ENCODE results near the gene IMMP2L.
"Not testable (repeated sequence)": the region's sequence is repeated elsewhere in the genome, so short reads cannot be mapped to it uniquely, and the experiment has no call there.

IMMP2L gene

GRCh38 chr7:111259991-111260390 is 302.3 kb downstream of the IMMP2L start:
- Histone ChIP-seq H3K27me3 (ENCODE audit: insufficient read depth, low read length, poor library complexity) (no peaks in the 10 kb centered on the region), H3K27ac (ENCODE audit: low read length) (no peak overlapping the region), H3K4me2 (ENCODE audit: insufficient read depth, low read length) (no peak overlapping the region), H3K4me1 (ENCODE audit: insufficient read depth, low read length) (no peaks in the 10 kb centered on the region), H3K9me3 (ENCODE audit: insufficient read depth, low read length, severe bottlenecking) (no peaks in the 10 kb centered on the region), H3K36me3 (ENCODE audit: insufficient read depth, low read length) (no peaks in the 10 kb centered on the region), H2AFZ (ENCODE audit: low read depth, low read length) (no peak overlapping the region), H3K79me2 (ENCODE audit: insufficient read depth, low read length) (no peaks in the 10 kb centered on the region), H3K4me3 (ENCODE audit: low read depth in 1 of 2, low read length in 2 of 2) (no peak overlapping the region), H3K9ac (ENCODE audit: low read depth, low read length) (no peak overlapping the region), H4K20me1 (ENCODE audit: insufficient read depth, low read length) (no peaks in the 10 kb centered on the region)
- TF ChIP-seq CTCF (IDR thresholded peaks at IDR 0.05; ENCODE audit: borderline replicate concordance, extremely low read depth, low read length, poor library complexity, severe bottlenecking) = no peak
- TF ChIP-seq EZH2 (IDR thresholded peaks at IDR 0.05; ENCODE audit: borderline replicate concordance, low read depth, low read length, severe bottlenecking) = no peak
- ATAC-seq (ENCODE audit: insufficient read depth, low read depth) (no peak), DNase-seq (no peak)

GRCh38 chr7:111256391-111256790 is 305.9 kb downstream of the IMMP2L start:
- Histone ChIP-seq H3K9ac (ENCODE audit: low read depth, low read length) (no peak overlapping the region), H3K36me3 (ENCODE audit: insufficient read depth, low read length) (no peaks in the 10 kb centered on the region), H4K20me1 (ENCODE audit: insufficient read depth, low read length) (no peaks in the 10 kb centered on the region), H3K4me3 (ENCODE audit: low read depth in 1 of 2, low read length in 2 of 2) (no peak overlapping the region), H3K9me3 (ENCODE audit: insufficient read depth, low read length, severe bottlenecking) (no peaks in the 10 kb centered on the region), H3K4me2 (ENCODE audit: insufficient read depth, low read length) (no peak overlapping the region), H3K27ac (ENCODE audit: low read length) (no peak overlapping the region), H3K79me2 (ENCODE audit: insufficient read depth, low read length) (no peaks in the 10 kb centered on the region), H2AFZ (ENCODE audit: low read depth, low read length) (no peak overlapping the region), H3K4me1 (ENCODE audit: insufficient read depth, low read length) (no peaks in the 10 kb centered on the region), H3K27me3 (ENCODE audit: insufficient read depth, low read length, poor library complexity) (no peaks in the 10 kb centered on the region)
- no peak for ATAC-seq (ENCODE audit: insufficient read depth, low read depth)
- no peak for DNase-seq
- TF ChIP-seq EZH2 (IDR thresholded peaks at IDR 0.05; ENCODE audit: borderline replicate concordance, low read depth, low read length, severe bottlenecking) (no peak), CTCF (IDR thresholded peaks at IDR 0.05; ENCODE audit: borderline replicate concordance, extremely low read depth, low read length, poor library complexity, severe bottlenecking) (no peak)

- Histone ChIP-seq H3K27ac (ENCODE audit: low read length) (no peak overlapping the region), H4K20me1 (ENCODE audit: insufficient read depth, low read length) (no peaks in the 10 kb centered on the region), H3K4me2 (ENCODE audit: insufficient read depth, low read length) (no peak overlapping the region), H3K79me2 (ENCODE audit: insufficient read depth, low read length) (no peaks in the 10 kb centered on the region), H3K4me1 (ENCODE audit: insufficient read depth, low read length) (no peaks in the 10 kb centered on the region), H2AFZ (ENCODE audit: low read depth, low read length) (no peak overlapping the region), H3K4me3 (ENCODE audit: low read depth in 1 of 2, low read length in 2 of 2) (no peak overlapping the region), H3K9me3 (ENCODE audit: insufficient read depth, low read length, severe bottlenecking) (no peaks in the 10 kb centered on the region), H3K9ac (ENCODE audit: low read depth, low read length) (no peak overlapping the region), H3K27me3 (ENCODE audit: insufficient read depth, low read length, poor library complexity) (no peaks in the 10 kb centered on the region), H3K36me3 (ENCODE audit: insufficient read depth, low read length) (no peaks in the 10 kb centered on the region)
- no peak for TF ChIP-seq CTCF (IDR thresholded peaks at IDR 0.05; ENCODE audit: borderline replicate concordance, extremely low read depth, low read length, poor library complexity, severe bottlenecking)
- DNase-seq (no peak), ATAC-seq (ENCODE audit: insufficient read depth, low read depth) (no peak)
These were observed 306.7 kb downstream of the IMMP2L start for GRCh38 chr7:111255576-111255975.

GRCh38 chr7:111251365-111251764 is 310.9 kb downstream of the IMMP2L start:
- H3K4me1 ChIP-seq (ENCODE audit: insufficient read depth, low read length); H3K27ac ChIP-seq (ENCODE audit: low read length); H2AFZ ChIP-seq (ENCODE audit: low read depth, low read length); H4K20me1 ChIP-seq (ENCODE audit: insufficient read depth, low read length); H3K9ac ChIP-seq (ENCODE audit: low read depth, low read length); H3K79me2 ChIP-seq (ENCODE audit: insufficient read depth, low read length); H3K9me3 ChIP-seq (ENCODE audit: insufficient read depth, low read length, severe bottlenecking); H3K4me2 ChIP-seq (ENCODE audit: insufficient read depth, low read length); DNase-seq; H3K4me3 ChIP-seq (ENCODE audit: low read depth in 1 of 2, low read length in 2 of 2); H3K27me3 ChIP-seq (ENCODE audit: insufficient read depth, low read length, poor library complexity); H3K36me3 ChIP-seq (ENCODE audit: insufficient read depth, low read length); ATAC-seq (ENCODE audit: insufficient read depth, low read depth): not testable (repeated sequence)

- H2AFZ ChIP-seq (ENCODE audit: low read depth, low read length); H3K79me2 ChIP-seq (ENCODE audit: insufficient read depth, low read length); H3K9me3 ChIP-seq (ENCODE audit: insufficient read depth, low read length, severe bottlenecking); H4K20me1 ChIP-seq (ENCODE audit: insufficient read depth, low read length); H3K27me3 ChIP-seq (ENCODE audit: insufficient read depth, low read length, poor library complexity); H3K36me3 ChIP-seq (ENCODE audit: insufficient read depth, low read length); ATAC-seq (ENCODE audit: insufficient read depth, low read depth); H3K27ac ChIP-seq (ENCODE audit: low read length); DNase-seq; H3K4me3 ChIP-seq (ENCODE audit: low read depth in 1 of 2, low read length in 2 of 2); H3K9ac ChIP-seq (ENCODE audit: low read depth, low read length); H3K4me2 ChIP-seq (ENCODE audit: insufficient read depth, low read length); H3K4me1 ChIP-seq (ENCODE audit: insufficient read depth, low read length): not testable (repeated sequence)
These were observed 312.5 kb downstream of the IMMP2L start for GRCh38 chr7:111249807-111250206.
